ENCODE results near the gene CHERP.

- TF ChIP-seq EZH2 (IDR thresholded peaks at IDR 0.05): no peak
- TF ChIP-seq FOXP2 (optimal IDR thresholded peaks at IDR 0.05; ENCODE audit: control extremely low read depth, extremely low read length, insufficient read depth): no peak
- no peak for TF ChIP-seq POLR2AphosphoS5 (IDR thresholded peaks at IDR 0.05; ENCODE audit: borderline replicate concordance, low read depth, low read length)
Measured at GRCh38 chr19:16516923-16517610, 25.2 kb downstream of the CHERP start.
